SU-DHL-6 (cell line): ENCODE data around the gene ICA1.

Experiments
- H2AFZ ChIP-seq: fragments of 200-600 bp; sonication (generic); 2 replicates; pipeline ENCODE4 v1.6.1; 2014; ENCODE audit warnings: low read depth, mild to moderate bottlenecking, moderate library complexity, mixed read lengths, antibody characterized with exemption, low read length; ENCODE audit not compliant: severe bottlenecking
- H3F3A ChIP-seq: fragments of 200-600 bp; shearing (Covaris generic); 2 replicates; pipeline ENCODE4 v1.6.0; 2016; ENCODE audit warnings: antibody characterized with exemption, mild to moderate bottlenecking; ENCODE audit not compliant: insufficient read depth
- H3K27ac ChIP-seq: fragments of 200-600 bp; sonication (generic); 2 replicates; pipeline ENCODE4 v1.5.1; 2016; ENCODE audit warnings: low read depth, mild to moderate bottlenecking, low read length, moderate library complexity, mixed read lengths
- H3K27me3 ChIP-seq: fragments of 200-600 bp; sonication (generic), shearing (Covaris generic); 2 replicates; pipeline ENCODE4 v1.6.0; 2014; ENCODE audit warnings: mild to moderate bottlenecking, low read length
- H3K36me3 ChIP-seq: fragments of 200-600 bp; sonication (generic); 2 replicates; pipeline ENCODE4 v1.6.1; 2014; ENCODE audit warnings: mild to moderate bottlenecking, low read length, mixed read lengths
- H3K4me2 ChIP-seq: fragments of 300-600, 200-600 bp; shearing (Covaris generic), sonication (generic); 2 replicates; pipeline ENCODE4 v1.6.0; 2014; ENCODE audit warnings: low read length, low read depth, mild to moderate bottlenecking; ENCODE audit not compliant: poor library complexity, severe bottlenecking
- H3K4me3 ChIP-seq: fragments of 200-600 bp; sonication (generic); 2 replicates; pipeline ENCODE4 v1.5.1; 2014; ENCODE audit warnings: antibody characterized with exemption, low read length, mild to moderate bottlenecking, mixed read lengths; ENCODE audit not compliant: insufficient read depth, poor library complexity, severe bottlenecking
- H3K79me2 ChIP-seq: fragments of 200-600 bp; sonication (generic); 2 replicates; pipeline ENCODE4 v1.6.1; 2014; ENCODE audit warnings: mild to moderate bottlenecking, low read length, moderate library complexity; ENCODE audit not compliant: insufficient read depth
- H3K9ac ChIP-seq: fragments of 200-600 bp; sonication (generic); 2 replicates; pipeline ENCODE4 v1.7.0; 2014; ENCODE audit warnings: mild to moderate bottlenecking, low read length
- H3K9me2 ChIP-seq: fragments of 200-600 bp; sonication (generic); replicated peaks from 2 replicates; pipeline ENCODE4 v1.6.1; 2014; ENCODE audit warnings: low read length; ENCODE audit not compliant: insufficient read depth
- H3K9me3 ChIP-seq: fragments of 200-600 bp; sonication (generic); 2 replicates; pipeline ENCODE4 v1.6.1; 2014; ENCODE audit warnings: low read length, mixed read lengths; ENCODE audit not compliant: insufficient read depth
- H4K20me1 ChIP-seq: fragments of 200-600 bp; sonication (generic); 2 replicates; pipeline ENCODE4 v1.6.1; 2014; ENCODE audit warnings: low read depth, mild to moderate bottlenecking, antibody characterized with exemption, low read length, moderate library complexity, mixed read lengths
- EZH2phosphoT487 ChIP-seq: fragments of 200-600 bp; sonication (generic), shearing (Covaris generic); conservative IDR thresholded peaks from 2 replicates; pipeline ENCODE4 v1.6.1; 2018; ENCODE audit warnings: mild to moderate bottlenecking, antibody characterized with exemption, low read length, moderate library complexity, mixed read lengths
- TF ChIP-seq, protein P1 (sequence below): fragments of 200-600 bp; sonication (generic); IDR thresholded peaks from one replicate; pipeline ENCODE4 v1.5.1; 2017; ENCODE audit warnings: antibody characterized with exemption, mild to moderate bottlenecking, low read length, moderate library complexity; ENCODE audit not compliant: insufficient read depth, poor library complexity, severe bottlenecking

Gene ICA1

GRCh38 chr7:8135417-8135816 is 126.5 kb downstream of the ICA1 start:
- no peaks in the 10 kb centered on the region for H3K36me3 ChIP-seq
- H3K9ac ChIP-seq, result no peak overlapping the region
- no peak overlapping the region for H2AFZ ChIP-seq
- H3F3A ChIP-seq, result no peaks in the 10 kb centered on the region
- no peaks in the 10 kb centered on the region for H3K27me3 ChIP-seq
- H4K20me1 ChIP-seq, result no peaks in the 10 kb centered on the region
- H3K4me2 ChIP-seq, result no peak overlapping the region
- H3K79me2 ChIP-seq, result no peaks in the 10 kb centered on the region
- no peaks in the 10 kb centered on the region for H3K9me3 ChIP-seq
- no peak overlapping the region for H3K27ac ChIP-seq
- no peak overlapping the region for H3K4me3 ChIP-seq
- TF ChIP-seq EZH2phosphoT487, result no peak
- TF ChIP-seq, protein P1, sequence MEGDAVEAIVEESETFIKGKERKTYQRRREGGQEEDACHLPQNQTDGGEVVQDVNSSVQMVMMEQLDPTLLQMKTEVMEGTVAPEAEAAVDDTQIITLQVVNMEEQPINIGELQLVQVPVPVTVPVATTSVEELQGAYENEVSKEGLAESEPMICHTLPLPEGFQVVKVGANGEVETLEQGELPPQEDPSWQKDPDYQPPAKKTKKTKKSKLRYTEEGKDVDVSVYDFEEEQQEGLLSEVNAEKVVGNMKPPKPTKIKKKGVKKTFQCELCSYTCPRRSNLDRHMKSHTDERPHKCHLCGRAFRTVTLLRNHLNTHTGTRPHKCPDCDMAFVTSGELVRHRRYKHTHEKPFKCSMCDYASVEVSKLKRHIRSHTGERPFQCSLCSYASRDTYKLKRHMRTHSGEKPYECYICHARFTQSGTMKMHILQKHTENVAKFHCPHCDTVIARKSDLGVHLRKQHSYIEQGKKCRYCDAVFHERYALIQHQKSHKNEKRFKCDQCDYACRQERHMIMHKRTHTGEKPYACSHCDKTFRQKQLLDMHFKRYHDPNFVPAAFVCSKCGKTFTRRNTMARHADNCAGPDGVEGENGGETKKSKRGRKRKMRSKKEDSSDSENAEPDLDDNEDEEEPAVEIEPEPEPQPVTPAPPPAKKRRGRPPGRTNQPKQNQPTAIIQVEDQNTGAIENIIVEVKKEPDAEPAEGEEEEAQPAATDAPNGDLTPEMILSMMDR, result no peak
- no peaks in the 10 kb centered on the region for H3K9me2 ChIP-seq

DNA sequence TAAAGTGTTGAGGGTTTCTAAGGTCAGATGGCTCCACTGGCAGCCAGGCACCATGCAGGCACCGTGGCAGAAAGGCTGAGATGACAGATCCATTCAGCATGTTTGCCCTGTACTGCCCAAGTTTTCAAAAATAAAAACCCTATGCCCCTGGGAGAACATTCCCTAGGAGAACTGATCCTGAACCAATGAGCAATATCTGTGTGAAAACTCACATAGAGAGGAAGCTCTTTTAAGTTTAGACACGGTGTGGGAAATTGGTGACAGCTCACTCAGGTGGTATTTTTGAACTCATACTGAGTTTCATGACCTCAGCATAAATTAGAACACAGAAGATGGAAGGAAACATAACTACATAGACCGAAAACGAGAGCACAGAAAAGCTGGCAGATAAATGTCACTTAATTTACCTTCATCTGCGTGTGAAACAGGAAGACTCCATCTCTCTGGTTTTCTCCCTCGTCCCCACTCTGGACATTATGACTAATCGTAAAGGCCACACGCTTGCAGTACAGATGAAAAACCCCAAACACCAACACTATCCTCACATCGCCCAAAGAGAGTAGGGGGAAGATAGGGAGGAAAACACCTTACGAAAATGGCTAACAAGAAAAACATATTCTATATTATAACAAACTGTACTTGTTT is 127.8 kb downstream of the ICA1 start:
- H3K27me3 ChIP-seq, result no peaks in the 10 kb centered on the region
- TF ChIP-seq EZH2phosphoT487, result no peak
- TF ChIP-seq, protein P1, result no peak
- H3K9me3 ChIP-seq, result no peaks in the 10 kb centered on the region
- no peak overlapping the region for H3K4me2 ChIP-seq
- H2AFZ ChIP-seq, result no peak overlapping the region
- H4K20me1 ChIP-seq, result no peaks in the 10 kb centered on the region
- H3K36me3 ChIP-seq, result no peaks in the 10 kb centered on the region
- no peaks in the 10 kb centered on the region for H3F3A ChIP-seq
- no peaks in the 10 kb centered on the region for H3K9me2 ChIP-seq
- H3K9ac ChIP-seq, result no peak overlapping the region
- no peak overlapping the region for H3K27ac ChIP-seq
- no peak overlapping the region for H3K4me3 ChIP-seq
- H3K79me2 ChIP-seq, result no peaks in the 10 kb centered on the region

- H3K27ac ChIP-seq, result no peak overlapping the region
- no peak overlapping the region for H3K9ac ChIP-seq
These were observed 128.6 kb downstream of the ICA1 start for GRCh38 chr7:8133188-8133848.

More at GRCh38 chr7:8133188-8133848, 128.6 kb downstream of the ICA1 start:
- Histone ChIP-seq H2AFZ (no peak overlapping the region), H3F3A (no peaks in the 10 kb centered on the region), H3K36me3 (no peaks in the 10 kb centered on the region), H3K9me3 (no peaks in the 10 kb centered on the region), H3K27me3 (no peaks in the 10 kb centered on the region), H4K20me1 (no peaks in the 10 kb centered on the region), H3K4me2 (no peak overlapping the region), H3K9me2 (no peaks in the 10 kb centered on the region), H3K4me3 (no peak overlapping the region), H3K79me2 (no peaks in the 10 kb centered on the region)
- no peak for TF ChIP-seq EZH2phosphoT487
- TF ChIP-seq, protein P1, result no peak
